ENCODE measurements around the gene FSTL5.

DNA sequence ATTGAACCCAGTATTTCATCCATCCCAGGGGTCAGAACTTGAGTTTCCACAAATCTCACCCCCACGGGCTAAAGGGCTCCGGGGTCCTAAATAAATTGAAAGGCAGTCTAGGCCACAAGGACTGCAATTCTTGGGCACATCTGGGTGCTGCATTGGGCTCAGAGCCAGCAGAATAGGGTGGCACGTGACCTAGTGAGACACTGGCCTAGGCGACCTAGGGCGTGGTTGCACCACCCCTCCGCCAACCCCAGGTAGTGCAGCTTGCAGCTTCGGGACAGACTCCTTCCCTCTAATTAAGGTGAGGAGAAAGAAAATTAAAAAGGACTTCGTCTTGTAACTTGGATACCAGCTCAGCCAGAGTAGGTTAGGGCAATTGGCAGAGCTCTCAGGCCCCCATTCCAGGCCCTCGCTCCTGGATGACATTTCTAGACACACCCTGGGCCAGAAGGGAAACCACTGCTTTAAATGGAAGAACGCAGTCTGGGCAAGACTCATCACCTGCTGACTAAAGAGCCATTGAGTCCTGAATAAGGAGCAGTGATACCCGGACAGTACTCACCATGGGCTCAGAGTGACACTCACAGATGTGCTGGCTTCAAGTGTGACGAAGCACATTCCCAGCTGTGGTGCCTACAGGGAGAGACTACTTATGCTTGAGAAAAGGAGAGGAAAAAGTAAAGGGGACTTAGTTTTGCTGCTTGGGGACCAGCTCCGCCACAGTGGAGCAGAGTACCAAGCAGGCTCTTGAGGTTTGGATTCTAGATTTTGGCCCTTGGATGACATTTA, 735.4 kb downstream of the FSTL5 start:
- TF ChIP-seq, protein P1, sequence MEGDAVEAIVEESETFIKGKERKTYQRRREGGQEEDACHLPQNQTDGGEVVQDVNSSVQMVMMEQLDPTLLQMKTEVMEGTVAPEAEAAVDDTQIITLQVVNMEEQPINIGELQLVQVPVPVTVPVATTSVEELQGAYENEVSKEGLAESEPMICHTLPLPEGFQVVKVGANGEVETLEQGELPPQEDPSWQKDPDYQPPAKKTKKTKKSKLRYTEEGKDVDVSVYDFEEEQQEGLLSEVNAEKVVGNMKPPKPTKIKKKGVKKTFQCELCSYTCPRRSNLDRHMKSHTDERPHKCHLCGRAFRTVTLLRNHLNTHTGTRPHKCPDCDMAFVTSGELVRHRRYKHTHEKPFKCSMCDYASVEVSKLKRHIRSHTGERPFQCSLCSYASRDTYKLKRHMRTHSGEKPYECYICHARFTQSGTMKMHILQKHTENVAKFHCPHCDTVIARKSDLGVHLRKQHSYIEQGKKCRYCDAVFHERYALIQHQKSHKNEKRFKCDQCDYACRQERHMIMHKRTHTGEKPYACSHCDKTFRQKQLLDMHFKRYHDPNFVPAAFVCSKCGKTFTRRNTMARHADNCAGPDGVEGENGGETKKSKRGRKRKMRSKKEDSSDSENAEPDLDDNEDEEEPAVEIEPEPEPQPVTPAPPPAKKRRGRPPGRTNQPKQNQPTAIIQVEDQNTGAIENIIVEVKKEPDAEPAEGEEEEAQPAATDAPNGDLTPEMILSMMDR (conservative IDR thresholded peaks at IDR 0.05 in 1 of 2, IDR thresholded peaks at IDR 0.05 in 1 of 2; ENCODE audit: extremely low read depth in 1 of 2, insufficient read depth in 1 of 2, low read depth in 1 of 2, low read length in 2 of 2): no peak
- no peak for TF ChIP-seq EZH2 (IDR thresholded peaks at IDR 0.05; ENCODE audit: borderline replicate concordance, low read length)

All from mammary epithelial cell (primary cell).